ENCODE results near the gene CCDC201. TPM values are rescaled to one million over a fixed set of nuclear protein-coding genes. Genes with fewer than 3 reads are reported as not detected.

CCDC201 gene
- total RNA-seq, 2 donors from 2014 or later, result not detected

GRCh38 chr7:45915606-45916005, 42.7 kb upstream of the CCDC201 start:
- Histone ChIP-seq H3K9ac (ENCODE audit: extremely low read depth, low read length, poor library complexity, severe bottlenecking) (no peak overlapping the region), H3K9me3 (ENCODE audit: control insufficient read depth, low read length) (no peaks in the 10 kb centered on the region), H3K4me3 (ENCODE audit: low read length) (no peak overlapping the region), H3K27ac (ENCODE audit: low read depth, low read length) (no peak overlapping the region), H3K27me3 (ENCODE audit: control insufficient read depth, insufficient read depth, low read length, poor library complexity, severe bottlenecking) (peaks cover 43% of the 10 kb centered on the region), H3K36me3 (ENCODE audit: control insufficient read depth, insufficient read depth, low read length) (peaks cover 4% of the 10 kb centered on the region), H3K4me1 (ENCODE audit: control insufficient read depth, insufficient read depth, low read length) (no peaks in the 10 kb centered on the region)
- H3K27ac Mint-ChIP-seq, result no peak overlapping the region
- no peaks in the 10 kb centered on the region for H3K36me3 Mint-ChIP-seq (ENCODE audit: low read depth)
- no peaks in the 10 kb centered on the region for H3K9me3 Mint-ChIP-seq
- no peak for DNase-seq
- no peak for TF ChIP-seq CTCF (conservative IDR thresholded peaks at IDR 0.05)
- WGBS, 2 experiments (ENCODE audit: insufficient coverage in 1 of 2, insufficient read length in 1 of 2), result 95% methylated on average over 3 of the region's 3 CpGs; no CpG with 5 or more reads in 1 of the 2 experiments
- peaks cover 53% of the 10 kb centered on the region for H3K27me3 Mint-ChIP-seq (ENCODE audit: insufficient read depth)
- peaks cover 3% of the 10 kb centered on the region for H3K4me1 Mint-ChIP-seq
- no peak overlapping the region for H3K4me3 Mint-ChIP-seq

- Mint-ChIP-seq H3K4me1 (no peaks in the 10 kb centered on the region), H3K27me3 (ENCODE audit: insufficient read depth) (peaks cover 49% of the 10 kb centered on the region), H3K9me3 (no peaks in the 10 kb centered on the region), H3K4me3 (no peak overlapping the region), H3K27ac (no peak overlapping the region), H3K36me3 (ENCODE audit: low read depth) (no peaks in the 10 kb centered on the region)
- Histone ChIP-seq H3K9ac (ENCODE audit: extremely low read depth, low read length, poor library complexity, severe bottlenecking) (no peak overlapping the region), H3K4me1 (ENCODE audit: control insufficient read depth, insufficient read depth, low read length) (no peaks in the 10 kb centered on the region), H3K4me3 (ENCODE audit: low read length) (no peak overlapping the region), H3K9me3 (ENCODE audit: control insufficient read depth, low read length) (no peaks in the 10 kb centered on the region), H3K27ac (ENCODE audit: low read depth, low read length) (no peak overlapping the region), H3K27me3 (ENCODE audit: control insufficient read depth, insufficient read depth, low read length, poor library complexity, severe bottlenecking) (peaks cover 37% of the 10 kb centered on the region), H3K36me3 (ENCODE audit: control insufficient read depth, insufficient read depth, low read length) (peaks cover 4% of the 10 kb centered on the region)
- peak; percentile 28 for DNase-seq
- 91 to 97% methylated on average over 7 to 12 of the region's 12 CpGs for WGBS, 2 experiments (ENCODE audit: insufficient coverage in 1 of 2, insufficient read length in 1 of 2)
- TF ChIP-seq CTCF (conservative IDR thresholded peaks at IDR 0.05), result no peak
Observed at GRCh38 chr7:45914911-45915310, 42.0 kb upstream of the CCDC201 start.

GRCh38 chr7:45912972-45913371, 40.1 kb upstream of the CCDC201 start:
- peaks cover 31% of the 10 kb centered on the region for H3K27me3 Mint-ChIP-seq (ENCODE audit: insufficient read depth)
- no peaks in the 10 kb centered on the region for H3K4me1 ChIP-seq (ENCODE audit: control insufficient read depth, insufficient read depth, low read length)
- no peak overlapping the region for H3K9ac ChIP-seq (ENCODE audit: extremely low read depth, low read length, poor library complexity, severe bottlenecking)
- H3K9me3 Mint-ChIP-seq, result no peaks in the 10 kb centered on the region
- H3K27me3 ChIP-seq (ENCODE audit: control insufficient read depth, insufficient read depth, low read length, poor library complexity, severe bottlenecking), result peaks cover 21% of the 10 kb centered on the region
- H3K4me1 Mint-ChIP-seq, result no peaks in the 10 kb centered on the region
- no peaks in the 10 kb centered on the region for H3K9me3 ChIP-seq (ENCODE audit: control insufficient read depth, low read length)
- H3K4me3 Mint-ChIP-seq, result no peak overlapping the region
- H3K27ac Mint-ChIP-seq, result no peak overlapping the region
- no peaks in the 10 kb centered on the region for H3K36me3 Mint-ChIP-seq (ENCODE audit: low read depth)
- DNase-seq, result no peak
- H3K36me3 ChIP-seq (ENCODE audit: control insufficient read depth, insufficient read depth, low read length), result peaks cover 4% of the 10 kb centered on the region
- TF ChIP-seq CTCF (conservative IDR thresholded peaks at IDR 0.05), result no peak
- H3K4me3 ChIP-seq (ENCODE audit: low read length), result no peak overlapping the region
- WGBS, 2 experiments (ENCODE audit: insufficient coverage in 1 of 2, insufficient read length in 1 of 2), result 92 to 95% methylated on average over 5 to 7 of the region's 7 CpGs
- H3K27ac ChIP-seq (ENCODE audit: low read depth, low read length), result no peak overlapping the region

All from endodermal cell (in vitro differentiated cells).